ENCODE measurements around the gene CETN1.

The CETN1 gene

GRCh38 chr18:576924-577323, 3.3 kb upstream of the CETN1 start:
- DNase-seq, result no peak

- no peak for DNase-seq
Measured at GRCh38 chr18:577643-578375, 2.4 kb upstream of the CETN1 start.

GRCh38 chr18:579238-579637, 942 bp upstream of the CETN1 start:
- DNase-seq, result no peak

GRCh38 chr18:581096-581495, 916 bp downstream of the CETN1 start:
- DNase-seq, result no peak

DNA sequence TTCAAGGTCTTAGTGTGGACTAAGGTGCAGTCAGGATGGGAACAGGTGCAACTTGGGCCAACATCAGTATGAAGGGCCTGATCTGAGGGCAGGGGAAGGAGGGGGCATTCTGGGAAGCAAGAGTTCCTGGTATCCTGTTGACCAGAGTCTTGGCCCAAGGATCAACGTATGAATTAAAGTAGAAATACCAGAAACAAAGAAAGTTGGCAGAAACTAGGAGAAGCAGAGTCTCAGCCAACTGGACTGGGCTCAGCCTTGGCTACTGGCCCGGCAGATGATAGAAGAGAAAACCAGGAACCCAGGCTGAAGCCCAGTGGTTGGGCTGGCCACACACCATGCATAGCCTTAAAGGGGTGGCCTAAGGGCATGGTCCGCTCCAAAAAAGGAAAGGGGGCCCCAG, 2.3 kb downstream of the CETN1 start:
- DNase-seq, result peak in 24 of 56 donors; percentile 3 to 72 (median 26)

- DNase-seq, result no peak
Measured at GRCh38 chr18:595068-595467, 14.9 kb downstream of the CETN1 start.

- DNase-seq, result no peak
Measured at GRCh38 chr18:595571-595970, 15.4 kb downstream of the CETN1 start.

GRCh38 chr18:596288-596881, 16.2 kb downstream of the CETN1 start:
- peak in 26 of 56 donors; percentile 11 to 88 (median 45) for DNase-seq

GRCh38 chr18:598124-598589, 18.0 kb downstream of the CETN1 start:
- no peak for DNase-seq

GRCh38 chr18:600107-600506, 19.9 kb downstream of the CETN1 start:
- no peak for DNase-seq

- DNase-seq, result no peak
Measured at GRCh38 chr18:604771-605170, 24.6 kb downstream of the CETN1 start.

DNA sequence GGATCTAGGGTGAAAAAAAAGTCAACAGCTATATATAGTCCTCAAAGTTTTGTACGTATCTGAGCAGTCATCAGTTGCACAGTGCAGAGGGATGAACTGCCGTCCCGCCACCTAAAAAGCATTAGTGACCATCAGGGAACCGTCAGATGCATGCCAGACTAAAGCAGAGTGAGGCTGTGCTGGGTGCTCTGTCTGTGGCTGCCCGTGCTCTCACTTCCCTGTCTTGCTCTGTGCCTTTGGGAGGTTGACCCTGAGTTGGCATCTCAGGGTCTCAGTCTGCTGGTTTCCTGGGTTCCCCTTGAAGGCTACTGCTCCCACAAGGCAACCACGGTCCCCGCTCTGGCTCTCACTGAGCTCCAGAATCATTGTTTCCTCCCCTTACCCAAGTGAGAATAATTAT, 27.8 kb downstream of the CETN1 start:
- DNase-seq, result peak in 3 of 56 donors; percentile 2 to 8 (median 5)

- DNase-seq, result no peak
Measured at GRCh38 chr18:610214-610928, 30.2 kb downstream of the CETN1 start.

GRCh38 chr18:612156-612555, 32.0 kb downstream of the CETN1 start:
- DNase-seq, result no peak

DNA sequence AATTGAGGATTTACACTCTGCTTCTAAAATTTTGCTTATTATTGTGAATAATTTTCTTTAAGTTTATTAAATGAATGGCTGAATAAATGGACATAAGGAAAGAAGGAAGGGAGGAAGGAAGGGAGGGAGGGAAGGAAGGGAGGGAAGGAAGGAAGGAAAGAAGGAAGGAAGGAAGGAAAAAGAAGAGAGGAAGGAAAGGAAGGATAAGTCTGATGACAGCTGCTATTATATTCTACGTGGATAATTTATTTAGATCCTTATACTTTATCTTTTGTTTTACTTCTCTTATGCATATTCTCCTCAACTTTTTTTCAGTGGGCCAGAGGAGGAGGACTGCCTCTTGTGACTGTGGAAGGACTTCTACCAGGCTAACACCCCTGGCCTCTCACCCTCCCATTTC, 34.0 kb downstream of the CETN1 start:
- DNase-seq, result no peak

DNA sequence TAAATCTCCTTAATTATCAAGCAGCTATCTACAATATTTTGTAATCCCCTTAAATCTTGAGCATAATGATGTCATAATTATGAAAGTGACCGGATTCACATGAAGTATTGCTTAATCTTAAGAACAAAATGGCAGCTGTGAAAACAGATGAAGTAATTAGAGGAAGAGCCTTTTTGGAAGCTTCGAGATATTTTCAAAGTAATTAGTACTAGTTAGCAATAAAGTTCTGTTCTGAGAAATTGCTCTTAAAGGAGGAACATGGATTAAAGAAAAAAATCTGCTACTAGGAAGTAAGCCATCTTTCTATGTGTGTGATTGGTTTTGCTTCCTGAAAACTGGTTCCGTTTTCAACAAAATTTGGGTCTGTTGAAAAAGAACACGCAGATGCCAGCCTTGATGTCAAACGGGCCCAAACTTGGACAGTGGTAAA, 34.9 kb downstream of the CETN1 start:
- no peak for DNase-seq

GRCh38 chr18:615773-616172, 35.6 kb downstream of the CETN1 start:
- no peak for DNase-seq

- DNase-seq, result peak in 2 of 56 donors; percentile 5
Measured at GRCh38 chr18:616380-616995, 36.3 kb downstream of the CETN1 start.

- DNase-seq, result no peak
Measured at GRCh38 chr18:617970-618504, 37.9 kb downstream of the CETN1 start.

DNA sequence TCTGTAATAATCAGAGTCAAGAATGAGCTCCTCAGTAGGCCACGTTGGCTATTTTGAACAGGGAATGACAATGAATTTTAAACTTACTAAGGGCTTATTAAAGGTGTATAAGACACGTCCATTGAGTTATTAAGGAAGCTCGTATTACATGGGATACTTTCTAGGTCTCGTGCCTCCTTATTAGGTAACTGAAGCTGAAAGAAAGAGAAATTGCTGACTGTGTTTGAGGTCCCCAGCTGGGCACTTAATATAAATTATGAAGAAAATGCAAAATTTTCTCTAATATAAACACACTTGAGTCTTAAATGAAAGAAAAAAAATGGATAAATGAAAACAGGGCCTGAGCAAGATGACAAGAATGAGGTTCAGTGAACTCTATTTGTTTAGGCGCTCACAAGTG, 38.4 kb downstream of the CETN1 start:
- no peak for DNase-seq

DNA sequence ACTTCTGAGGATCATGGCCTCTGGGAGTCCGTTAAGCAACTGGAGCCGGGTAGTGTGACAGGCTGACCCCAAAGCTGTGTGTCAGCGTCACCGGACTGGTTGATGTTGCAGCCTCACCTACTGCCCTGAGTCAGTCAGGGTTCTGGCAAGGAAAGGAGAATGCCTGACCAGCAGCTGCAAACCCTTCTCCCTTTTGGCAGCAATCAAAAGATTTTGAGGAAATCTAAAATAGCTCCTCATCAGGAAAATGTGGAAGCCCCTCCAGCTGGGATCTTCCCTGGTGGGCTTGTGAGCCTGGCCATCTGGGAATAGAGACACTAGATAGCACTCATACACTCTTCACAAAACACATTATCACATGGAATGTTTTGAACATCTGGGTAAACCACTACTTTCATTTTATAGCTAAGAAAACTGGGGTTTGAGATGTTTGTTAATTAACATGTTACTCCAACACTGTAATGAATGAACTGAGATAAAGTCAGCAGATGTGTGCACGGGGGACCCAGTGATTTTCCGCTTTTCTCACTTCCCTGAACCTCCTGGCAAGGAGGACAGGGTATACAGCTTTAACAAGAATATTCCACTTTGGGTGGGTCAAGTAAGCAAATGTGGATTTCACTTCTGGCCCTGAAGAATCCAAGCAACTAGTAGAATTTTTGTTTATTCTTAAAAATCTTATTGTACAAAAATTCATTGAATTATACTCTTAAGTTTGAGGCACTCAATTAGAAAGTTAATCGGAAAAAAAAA, 41.3 kb downstream of the CETN1 start:
- no peak for DNase-seq
